Measurements from ENCODE around the gene MYCN. TPM values are rescaled to one million over a fixed set of nuclear protein-coding genes. Genes with fewer than 3 reads are reported as not detected.

MYCN gene
- total and polyA plus RNA-seq, 4 donors: 0.16 to 1.3 TPM; not detected in 2

DNA sequence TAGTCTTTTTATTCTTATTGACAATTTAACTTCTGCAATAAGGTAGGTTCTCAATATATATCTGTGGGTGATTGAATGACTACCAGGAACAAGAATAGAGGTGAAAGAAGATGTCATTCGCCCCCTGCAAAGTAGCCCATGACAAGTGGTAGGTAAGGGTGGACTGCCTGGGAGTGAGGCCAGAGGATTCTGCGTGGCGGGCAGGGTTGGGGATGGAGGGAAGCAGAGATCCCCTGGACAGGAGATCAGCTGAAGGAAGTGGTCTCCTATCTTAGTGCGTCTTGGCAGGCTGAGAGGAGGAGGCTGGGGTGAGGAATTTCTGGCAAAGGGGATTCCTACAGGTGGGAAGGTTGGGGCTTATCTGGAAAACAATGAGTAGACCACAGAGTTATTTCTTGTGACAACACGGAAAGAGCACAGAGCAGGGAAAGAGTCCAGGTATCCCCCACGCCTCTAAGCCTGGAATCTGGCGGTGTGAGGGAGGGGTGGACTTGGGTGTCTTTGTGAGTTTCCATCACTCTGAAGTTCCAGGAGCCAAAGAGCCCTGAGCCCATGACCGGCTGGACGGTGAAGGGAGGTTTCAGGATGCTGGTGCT lies 21.5 kb upstream of the MYCN start:
- Histone ChIP-seq H3K4me1 (ENCODE audit: control insufficient read depth in 4 of 4, insufficient read depth in 4 of 4, low read length in 3 of 4) (peaks cover 0 to 2% (median 0%) of the 10 kb centered on the region in 4 donors), H3K9me3 (ENCODE audit: control insufficient read depth in 4 of 4, low read length in 3 of 4) (no peaks in the 10 kb centered on the region), H3K9ac (ENCODE audit: low read depth in 1 of 2, low read length in 2 of 2) (no peak overlapping the region), H3K36me3 (ENCODE audit: control insufficient read depth in 4 of 4, insufficient read depth in 3 of 4, low read depth in 1 of 4, low read length in 3 of 4) (no peaks in the 10 kb centered on the region), H3K27me3 (ENCODE audit: control insufficient read depth in 4 of 4, insufficient read depth in 4 of 4, low read length in 3 of 4) (no peaks in the 10 kb centered on the region), H3K27ac (ENCODE audit: low read depth in 1 of 2, low read length in 2 of 2) (no peak overlapping the region), H3K4me3 (ENCODE audit: low read depth in 1 of 3, low read length in 3 of 3) (no peak overlapping the region)
- WGBS: 90% methylated on average over 9 of the region's 9 CpGs
- TF ChIP-seq YY1 (IDR thresholded peaks at IDR 0.05): no peak
- TF ChIP-seq, protein P1, sequence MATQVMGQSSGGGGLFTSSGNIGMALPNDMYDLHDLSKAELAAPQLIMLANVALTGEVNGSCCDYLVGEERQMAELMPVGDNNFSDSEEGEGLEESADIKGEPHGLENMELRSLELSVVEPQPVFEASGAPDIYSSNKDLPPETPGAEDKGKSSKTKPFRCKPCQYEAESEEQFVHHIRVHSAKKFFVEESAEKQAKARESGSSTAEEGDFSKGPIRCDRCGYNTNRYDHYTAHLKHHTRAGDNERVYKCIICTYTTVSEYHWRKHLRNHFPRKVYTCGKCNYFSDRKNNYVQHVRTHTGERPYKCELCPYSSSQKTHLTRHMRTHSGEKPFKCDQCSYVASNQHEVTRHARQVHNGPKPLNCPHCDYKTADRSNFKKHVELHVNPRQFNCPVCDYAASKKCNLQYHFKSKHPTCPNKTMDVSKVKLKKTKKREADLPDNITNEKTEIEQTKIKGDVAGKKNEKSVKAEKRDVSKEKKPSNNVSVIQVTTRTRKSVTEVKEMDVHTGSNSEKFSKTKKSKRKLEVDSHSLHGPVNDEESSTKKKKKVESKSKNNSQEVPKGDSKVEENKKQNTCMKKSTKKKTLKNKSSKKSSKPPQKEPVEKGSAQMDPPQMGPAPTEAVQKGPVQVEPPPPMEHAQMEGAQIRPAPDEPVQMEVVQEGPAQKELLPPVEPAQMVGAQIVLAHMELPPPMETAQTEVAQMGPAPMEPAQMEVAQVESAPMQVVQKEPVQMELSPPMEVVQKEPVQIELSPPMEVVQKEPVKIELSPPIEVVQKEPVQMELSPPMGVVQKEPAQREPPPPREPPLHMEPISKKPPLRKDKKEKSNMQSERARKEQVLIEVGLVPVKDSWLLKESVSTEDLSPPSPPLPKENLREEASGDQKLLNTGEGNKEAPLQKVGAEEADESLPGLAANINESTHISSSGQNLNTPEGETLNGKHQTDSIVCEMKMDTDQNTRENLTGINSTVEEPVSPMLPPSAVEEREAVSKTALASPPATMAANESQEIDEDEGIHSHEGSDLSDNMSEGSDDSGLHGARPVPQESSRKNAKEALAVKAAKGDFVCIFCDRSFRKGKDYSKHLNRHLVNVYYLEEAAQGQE (IDR thresholded peaks at IDR 0.05): no peak
- TF ChIP-seq RAD21 (IDR thresholded peaks at IDR 0.05): no peak
- no peak for TF ChIP-seq HNF4A (conservative IDR thresholded peaks at IDR 0.05)
- TF ChIP-seq, protein P2, sequence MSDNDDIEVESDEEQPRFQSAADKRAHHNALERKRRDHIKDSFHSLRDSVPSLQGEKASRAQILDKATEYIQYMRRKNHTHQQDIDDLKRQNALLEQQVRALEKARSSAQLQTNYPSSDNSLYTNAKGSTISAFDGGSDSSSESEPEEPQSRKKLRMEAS (IDR thresholded peaks at IDR 0.05): no peak
- TF ChIP-seq, protein P3, sequence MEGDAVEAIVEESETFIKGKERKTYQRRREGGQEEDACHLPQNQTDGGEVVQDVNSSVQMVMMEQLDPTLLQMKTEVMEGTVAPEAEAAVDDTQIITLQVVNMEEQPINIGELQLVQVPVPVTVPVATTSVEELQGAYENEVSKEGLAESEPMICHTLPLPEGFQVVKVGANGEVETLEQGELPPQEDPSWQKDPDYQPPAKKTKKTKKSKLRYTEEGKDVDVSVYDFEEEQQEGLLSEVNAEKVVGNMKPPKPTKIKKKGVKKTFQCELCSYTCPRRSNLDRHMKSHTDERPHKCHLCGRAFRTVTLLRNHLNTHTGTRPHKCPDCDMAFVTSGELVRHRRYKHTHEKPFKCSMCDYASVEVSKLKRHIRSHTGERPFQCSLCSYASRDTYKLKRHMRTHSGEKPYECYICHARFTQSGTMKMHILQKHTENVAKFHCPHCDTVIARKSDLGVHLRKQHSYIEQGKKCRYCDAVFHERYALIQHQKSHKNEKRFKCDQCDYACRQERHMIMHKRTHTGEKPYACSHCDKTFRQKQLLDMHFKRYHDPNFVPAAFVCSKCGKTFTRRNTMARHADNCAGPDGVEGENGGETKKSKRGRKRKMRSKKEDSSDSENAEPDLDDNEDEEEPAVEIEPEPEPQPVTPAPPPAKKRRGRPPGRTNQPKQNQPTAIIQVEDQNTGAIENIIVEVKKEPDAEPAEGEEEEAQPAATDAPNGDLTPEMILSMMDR (IDR thresholded peaks at IDR 0.05; ENCODE audit: low read depth, low read length, missing input control): no peak
- TF ChIP-seq EGR1 (IDR thresholded peaks at IDR 0.05; ENCODE audit: low read depth in 2 of 2): no peak
- no peak for TF ChIP-seq NR2F2 (IDR thresholded peaks at IDR 0.05)
- TF ChIP-seq JUND (IDR thresholded peaks at IDR 0.05): no peak
- TF ChIP-seq TAF1 (conservative IDR thresholded peaks at IDR 0.05): no peak
- TF ChIP-seq, protein P4, sequence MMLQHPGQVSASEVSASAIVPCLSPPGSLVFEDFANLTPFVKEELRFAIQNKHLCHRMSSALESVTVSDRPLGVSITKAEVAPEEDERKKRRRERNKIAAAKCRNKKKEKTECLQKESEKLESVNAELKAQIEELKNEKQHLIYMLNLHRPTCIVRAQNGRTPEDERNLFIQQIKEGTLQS (IDR thresholded peaks at IDR 0.05): no peak
- no peak for TF ChIP-seq GABPA (IDR thresholded peaks at IDR 0.05 in 1 of 2, conservative IDR thresholded peaks at IDR 0.05 in 1 of 2)
- TF ChIP-seq SP1 (IDR thresholded peaks at IDR 0.05): no peak
- no peak for TF ChIP-seq RXRA (IDR thresholded peaks at IDR 0.05)
- TF ChIP-seq FOXA1 (IDR thresholded peaks at IDR 0.05): no peak
- no peak for TF ChIP-seq HNF4G (IDR thresholded peaks at IDR 0.05)
- no peak for DNase-seq (ENCODE audit: low spot score)

DNA sequence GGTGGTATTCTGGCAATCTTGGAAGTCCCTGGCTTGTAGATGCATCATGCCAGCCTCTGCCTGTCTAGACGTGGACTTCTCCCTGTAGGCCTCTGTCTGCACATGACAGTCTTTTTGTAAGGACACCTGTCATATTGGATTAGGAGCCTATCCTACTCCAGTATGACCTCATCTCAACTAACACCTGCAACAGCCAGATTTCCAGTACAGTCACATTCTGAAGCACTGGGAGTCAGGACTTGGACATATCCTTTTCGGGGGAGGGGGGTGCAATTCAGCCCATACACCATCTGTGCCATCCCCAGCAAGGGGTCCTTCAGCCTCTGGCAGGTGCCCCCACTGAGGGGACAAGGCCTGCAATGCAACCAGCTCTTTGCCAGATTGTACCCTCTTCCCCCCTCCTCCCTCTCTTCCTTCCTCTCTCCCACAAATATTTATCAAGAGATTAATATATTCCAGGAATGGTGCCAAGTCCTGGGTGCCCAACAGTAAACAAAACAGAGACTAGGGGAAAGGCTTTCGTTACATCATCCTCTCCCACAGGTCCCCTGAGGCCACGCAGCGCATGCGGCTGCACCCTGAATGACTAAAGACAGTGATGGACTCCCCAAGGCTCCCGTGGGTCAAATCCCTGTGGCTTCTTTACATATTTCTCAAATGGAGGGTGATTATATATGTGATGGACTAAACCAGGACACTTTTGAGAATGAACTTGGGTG lies 20.5 kb upstream of the MYCN start:
- DNase-seq (ENCODE audit: low spot score): no peak
- 76% methylated on average over 7 of the region's 7 CpGs for WGBS
- Histone ChIP-seq H3K9me3 (ENCODE audit: control insufficient read depth in 4 of 4, low read length in 3 of 4) (no peaks in the 10 kb centered on the region), H3K4me3 (ENCODE audit: low read depth in 1 of 3, low read length in 3 of 3) (no peak overlapping the region), H3K27me3 (ENCODE audit: control insufficient read depth in 4 of 4, insufficient read depth in 4 of 4, low read length in 3 of 4) (no peaks in the 10 kb centered on the region), H3K36me3 (ENCODE audit: control insufficient read depth in 4 of 4, insufficient read depth in 3 of 4, low read depth in 1 of 4, low read length in 3 of 4) (no peaks in the 10 kb centered on the region), H3K9ac (ENCODE audit: low read depth in 1 of 2, low read length in 2 of 2) (no peak overlapping the region), H3K4me1 (ENCODE audit: control insufficient read depth in 4 of 4, insufficient read depth in 4 of 4, low read length in 3 of 4) (peaks cover 0 to 2% (median 0%) of the 10 kb centered on the region in 4 donors), H3K27ac (ENCODE audit: low read depth in 1 of 2, low read length in 2 of 2) (no peak overlapping the region)
- TF ChIP-seq, protein P5, sequence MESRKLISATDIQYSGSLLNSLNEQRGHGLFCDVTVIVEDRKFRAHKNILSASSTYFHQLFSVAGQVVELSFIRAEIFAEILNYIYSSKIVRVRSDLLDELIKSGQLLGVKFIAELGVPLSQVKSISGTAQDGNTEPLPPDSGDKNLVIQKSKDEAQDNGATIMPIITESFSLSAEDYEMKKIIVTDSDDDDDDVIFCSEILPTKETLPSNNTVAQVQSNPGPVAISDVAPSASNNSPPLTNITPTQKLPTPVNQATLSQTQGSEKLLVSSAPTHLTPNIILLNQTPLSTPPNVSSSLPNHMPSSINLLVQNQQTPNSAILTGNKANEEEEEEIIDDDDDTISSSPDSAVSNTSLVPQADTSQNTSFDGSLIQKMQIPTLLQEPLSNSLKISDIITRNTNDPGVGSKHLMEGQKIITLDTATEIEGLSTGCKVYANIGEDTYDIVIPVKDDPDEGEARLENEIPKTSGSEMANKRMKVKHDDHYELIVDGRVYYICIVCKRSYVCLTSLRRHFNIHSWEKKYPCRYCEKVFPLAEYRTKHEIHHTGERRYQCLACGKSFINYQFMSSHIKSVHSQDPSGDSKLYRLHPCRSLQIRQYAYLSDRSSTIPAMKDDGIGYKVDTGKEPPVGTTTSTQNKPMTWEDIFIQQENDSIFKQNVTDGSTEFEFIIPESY (IDR thresholded peaks at IDR 0.05): no peak
- no peak for TF ChIP-seq RXRA (IDR thresholded peaks at IDR 0.05)
- no peak for TF ChIP-seq FOXA2 (IDR thresholded peaks at IDR 0.05)
- TF ChIP-seq EGR1 (IDR thresholded peaks at IDR 0.05; ENCODE audit: low read depth in 2 of 2): no peak
